ENCODE measurements around the gene LCAT. TPM values are rescaled to one million over a fixed set of nuclear protein-coding genes. Genes with fewer than 3 reads are reported as not detected.

LCAT gene
- total RNA-seq, 1 experiment from 2014 or later, result 17.8 TPM

DNA sequence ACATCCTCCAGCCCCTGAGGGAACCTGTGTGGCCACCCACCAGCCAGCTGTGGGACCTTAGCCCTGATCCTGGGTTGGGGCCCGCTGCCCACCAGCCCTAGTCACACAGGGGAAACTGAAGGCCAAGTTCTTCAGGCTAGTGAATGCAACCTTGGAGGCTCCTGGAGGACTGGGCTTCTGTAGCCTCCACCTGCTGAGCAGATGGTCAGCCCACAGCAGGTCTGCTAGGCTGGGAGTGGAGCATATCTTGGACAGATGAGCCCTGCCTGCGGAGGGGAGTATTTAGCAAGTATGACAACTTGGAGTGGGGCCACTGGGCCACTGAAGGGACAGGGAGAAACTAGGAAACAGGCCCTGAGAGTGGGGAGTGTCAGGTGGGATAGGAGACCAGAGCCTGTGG, 32.3 kb upstream of the LCAT start:
- Histone ChIP-seq H3K27me3 (ENCODE audit: insufficient read depth, low read length) (no peaks in the 10 kb centered on the region; the same call in 1 of the 2 replicates), H3K14ac (ENCODE audit: insufficient read depth, low read length) (peak overlapping the region; percentile 28; the same call in 1 of the 2 replicates), H3K23ac (ENCODE audit: insufficient read length, low read depth, low read length) (no peak overlapping the region), H3K9me3 (ENCODE audit: control insufficient read depth, low read depth, low read length) (no peaks in the 10 kb centered on the region), H3K4ac (ENCODE audit: low read depth, low read length) (no peak overlapping the region), H4K91ac (ENCODE audit: insufficient read length, low read depth, low read length) (no peak overlapping the region), H4K8ac (replicated peaks; ENCODE audit: insufficient read length, low read depth, low read length) (no peak overlapping the region), H2BK120ac (ENCODE audit: low read depth, low read length, poor library complexity, severe bottlenecking) (no peak overlapping the region), H3T11ph (ENCODE audit: low read length) (no peak overlapping the region), H2BK15ac (ENCODE audit: low read depth, low read length) (no peak overlapping the region), H2BK5ac (ENCODE audit: insufficient read length, low read length) (no peak overlapping the region), H2AFZ (ENCODE audit: low read length) (no peak overlapping the region), H3K23me2 (ENCODE audit: insufficient read length, low read depth, low read length, poor library complexity, severe bottlenecking) (no peaks in the 10 kb centered on the region), H2AK5ac (ENCODE audit: insufficient read length, low read length) (no peak overlapping the region), H2BK20ac (ENCODE audit: low read depth, low read length, poor library complexity, severe bottlenecking) (no peak overlapping the region), H3K4me1 (ENCODE audit: insufficient read depth, low read length) (no peaks in the 10 kb centered on the region), H3K18ac (ENCODE audit: insufficient read length, low read depth, low read length) (no peak overlapping the region), H3K4me2 (ENCODE audit: insufficient read depth, insufficient read length, low read length) (no peak overlapping the region), H3K79me2 (ENCODE audit: insufficient read depth, low read length) (no peaks in the 10 kb centered on the region), H3K56ac (ENCODE audit: insufficient read length, low read depth, low read length) (no peak overlapping the region), H4K20me1 (ENCODE audit: control insufficient read depth, insufficient read depth, insufficient read length) (no peaks in the 10 kb centered on the region), H2BK12ac (ENCODE audit: insufficient read length, low read depth, low read length) (no peak overlapping the region), H4K5ac (ENCODE audit: insufficient read length, low read depth, low read length) (no peak overlapping the region), H3K79me1 (ENCODE audit: insufficient read depth, low read depth, low read length, poor library complexity, severe bottlenecking) (no peaks in the 10 kb centered on the region), H3K27ac (ENCODE audit: insufficient read length, low read depth, low read length) (no peak overlapping the region), H3K9ac (ENCODE audit: extremely low read depth, insufficient read length, low read length) (no peak overlapping the region)
- H3K36me3 Mint-ChIP-seq (ENCODE audit: insufficient read depth in 1 of 3, low read depth in 3 of 3), result no peaks in the 10 kb centered on the region
- H3K27me3 Mint-ChIP-seq (ENCODE audit: low read depth), result peaks cover 17% of the 10 kb centered on the region
- no peaks in the 10 kb centered on the region for H3K9me3 Mint-ChIP-seq
- no CpG with 5 or more reads among the region's 2 CpGs for WGBS (ENCODE audit: extremely low coverage, insufficient read length, low lambda C conversion rate)
- no peak overlapping the region for H3K4me3 Mint-ChIP-seq
- peak overlapping the region in 1 of 3 experiments; percentile 85; a peak in 1 of 7 replicates for H3K27ac Mint-ChIP-seq
- DNase-seq, result no peak
- TF ChIP-seq CTCF (conservative IDR thresholded peaks at IDR 0.05), result no peak
- H3K4me1 Mint-ChIP-seq, result no peaks in the 10 kb centered on the region

Data from H9 (cell line).